Measurements from ENCODE around the gene SLITRK1.

SLITRK1 gene, protein sequence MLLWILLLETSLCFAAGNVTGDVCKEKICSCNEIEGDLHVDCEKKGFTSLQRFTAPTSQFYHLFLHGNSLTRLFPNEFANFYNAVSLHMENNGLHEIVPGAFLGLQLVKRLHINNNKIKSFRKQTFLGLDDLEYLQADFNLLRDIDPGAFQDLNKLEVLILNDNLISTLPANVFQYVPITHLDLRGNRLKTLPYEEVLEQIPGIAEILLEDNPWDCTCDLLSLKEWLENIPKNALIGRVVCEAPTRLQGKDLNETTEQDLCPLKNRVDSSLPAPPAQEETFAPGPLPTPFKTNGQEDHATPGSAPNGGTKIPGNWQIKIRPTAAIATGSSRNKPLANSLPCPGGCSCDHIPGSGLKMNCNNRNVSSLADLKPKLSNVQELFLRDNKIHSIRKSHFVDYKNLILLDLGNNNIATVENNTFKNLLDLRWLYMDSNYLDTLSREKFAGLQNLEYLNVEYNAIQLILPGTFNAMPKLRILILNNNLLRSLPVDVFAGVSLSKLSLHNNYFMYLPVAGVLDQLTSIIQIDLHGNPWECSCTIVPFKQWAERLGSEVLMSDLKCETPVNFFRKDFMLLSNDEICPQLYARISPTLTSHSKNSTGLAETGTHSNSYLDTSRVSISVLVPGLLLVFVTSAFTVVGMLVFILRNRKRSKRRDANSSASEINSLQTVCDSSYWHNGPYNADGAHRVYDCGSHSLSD

DNA sequence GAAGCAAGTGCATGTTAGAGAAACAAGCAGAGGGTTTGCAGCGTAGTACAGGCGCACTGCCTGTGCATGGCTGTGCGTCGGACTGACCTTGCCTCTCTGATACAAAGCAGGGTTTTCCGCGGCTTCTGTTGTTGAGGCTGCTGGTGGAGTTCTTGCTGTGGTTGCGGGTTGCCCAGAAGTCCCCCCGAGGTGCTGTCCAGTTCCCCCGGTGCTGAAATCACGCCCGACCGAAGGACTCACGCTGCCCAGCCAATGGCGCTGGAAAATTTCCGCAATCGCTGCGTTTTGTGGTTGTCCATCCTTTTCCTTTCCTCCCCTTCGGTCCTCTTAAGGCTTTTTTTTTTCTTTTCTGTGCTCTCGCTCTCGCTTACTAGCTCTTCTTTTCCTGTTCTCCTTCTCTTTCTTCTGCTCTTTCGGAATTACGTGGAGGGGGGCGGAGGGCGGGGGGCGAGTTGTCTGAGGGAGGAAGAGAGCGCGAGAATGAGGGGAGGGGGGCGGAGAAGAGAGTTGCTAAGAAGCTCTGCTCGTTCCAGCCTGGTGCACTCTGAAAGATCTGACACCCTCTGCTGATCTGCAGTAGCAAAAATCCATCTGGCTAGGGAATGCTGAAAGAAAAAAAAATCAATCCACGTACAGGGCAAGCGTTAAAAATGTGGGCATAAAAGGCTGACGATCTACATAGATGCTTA lies at the start of gene SLITRK1:
TSS of gene SLITRK1 (minus strand) at position 558 of the 689 bp plus-strand sequence. CDS start 967 bp downstream, outside the sequence.
- peak; percentile 6 for DNase-seq (ENCODE audit: low read depth)

DNA sequence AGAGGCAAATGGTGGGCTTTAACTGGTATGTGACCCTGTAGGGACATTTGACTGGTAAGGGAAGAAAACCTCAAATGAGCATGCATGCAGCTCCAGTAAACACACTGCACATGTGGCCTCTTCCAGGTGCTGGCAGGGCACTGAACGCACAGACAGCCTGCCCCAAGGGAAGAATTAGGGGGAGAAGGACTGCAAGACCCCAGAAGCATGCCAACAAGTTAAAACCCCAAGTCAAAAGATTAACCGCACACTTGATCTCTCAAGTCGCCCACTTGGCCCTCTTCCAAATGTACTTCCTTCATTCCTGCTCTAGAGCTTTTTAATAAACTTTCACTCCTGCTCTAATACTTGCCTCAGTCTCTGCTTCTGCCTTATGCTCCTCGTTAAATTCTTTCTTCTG lies 46.9 kb upstream of the SLITRK1 start:
- no peak for DNase-seq (ENCODE audit: low read depth)

DNA sequence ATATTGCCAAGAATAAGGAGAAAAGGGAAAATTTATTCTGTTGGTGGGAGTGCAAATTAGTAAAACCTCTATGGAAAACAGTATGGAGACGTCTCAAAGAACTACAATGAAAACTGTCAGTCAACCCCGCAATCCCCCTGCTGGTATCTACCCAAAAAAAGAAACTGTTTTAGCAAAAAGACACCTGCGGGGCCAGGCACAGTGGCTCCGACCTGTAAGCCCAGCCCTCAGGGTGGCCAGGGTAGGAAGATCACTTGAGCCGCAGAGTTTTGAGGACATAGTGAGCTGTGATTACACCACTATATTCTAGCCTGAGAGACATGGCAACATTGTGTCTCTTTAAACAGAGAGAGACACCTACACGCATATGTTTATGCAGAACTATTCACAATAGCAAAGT lies 37.5 kb upstream of the SLITRK1 start:
- no peak for DNase-seq (ENCODE audit: low read depth)

DNA sequence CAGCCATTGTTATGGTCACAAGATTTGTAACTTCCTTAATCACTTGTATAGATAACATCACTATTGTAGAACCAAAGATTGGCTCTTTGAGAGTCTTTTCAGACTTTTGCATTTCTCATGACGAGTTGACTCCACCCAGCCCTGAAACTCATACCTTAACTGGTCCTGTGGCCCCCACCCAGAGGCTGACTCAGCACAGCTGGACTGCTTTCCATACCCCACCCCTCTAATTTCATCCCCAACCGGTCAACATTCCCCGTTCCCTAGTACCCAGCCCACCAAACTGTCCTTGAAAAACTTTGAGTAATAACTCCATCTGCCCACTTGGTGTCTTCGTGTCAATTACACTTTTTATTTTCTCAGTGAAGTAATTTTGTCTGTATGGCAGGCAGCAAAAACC lies 32.1 kb upstream of the SLITRK1 start:
- DNase-seq (ENCODE audit: low read depth) = no peak

DNA sequence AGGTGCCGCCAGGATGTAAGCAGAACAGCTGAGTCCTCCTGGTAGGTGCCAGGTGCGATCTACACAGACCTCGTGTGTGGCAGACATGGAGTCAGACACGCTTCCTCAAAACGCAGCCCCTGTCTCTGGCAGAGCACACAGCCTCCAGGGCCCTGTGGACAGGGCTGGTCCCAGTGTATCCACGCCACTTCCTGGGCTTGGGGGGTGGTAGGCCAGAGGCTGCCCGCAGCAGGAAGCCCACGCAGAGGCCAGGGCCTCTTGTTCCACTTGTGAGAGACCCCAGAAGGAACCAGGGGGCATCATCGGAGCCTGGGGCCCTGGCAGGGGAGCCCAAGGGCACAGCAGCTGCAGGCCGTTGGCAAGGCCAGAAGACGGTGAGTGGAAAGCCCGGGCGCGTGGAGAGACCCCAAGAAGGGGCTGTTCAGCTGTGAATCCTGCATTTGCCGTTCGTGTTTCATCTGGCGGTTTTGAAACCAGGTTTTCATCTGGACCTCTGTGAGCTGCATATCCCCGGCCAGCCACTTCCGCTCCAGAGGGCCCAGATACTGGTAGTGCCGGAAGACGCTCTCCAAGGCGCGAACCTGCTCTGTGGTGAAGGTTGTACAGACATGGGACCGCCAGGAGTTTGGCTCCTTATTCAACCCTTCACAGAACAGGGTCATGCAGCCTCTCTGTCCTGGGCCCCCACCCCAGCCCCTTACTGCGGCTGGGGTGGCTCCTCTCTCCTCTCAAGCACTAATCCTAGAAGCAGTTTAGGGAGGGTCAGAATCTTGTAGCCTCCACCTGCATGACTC lies 25.1 kb upstream of the SLITRK1 start:
- no peak for DNase-seq (ENCODE audit: low read depth)

DNA sequence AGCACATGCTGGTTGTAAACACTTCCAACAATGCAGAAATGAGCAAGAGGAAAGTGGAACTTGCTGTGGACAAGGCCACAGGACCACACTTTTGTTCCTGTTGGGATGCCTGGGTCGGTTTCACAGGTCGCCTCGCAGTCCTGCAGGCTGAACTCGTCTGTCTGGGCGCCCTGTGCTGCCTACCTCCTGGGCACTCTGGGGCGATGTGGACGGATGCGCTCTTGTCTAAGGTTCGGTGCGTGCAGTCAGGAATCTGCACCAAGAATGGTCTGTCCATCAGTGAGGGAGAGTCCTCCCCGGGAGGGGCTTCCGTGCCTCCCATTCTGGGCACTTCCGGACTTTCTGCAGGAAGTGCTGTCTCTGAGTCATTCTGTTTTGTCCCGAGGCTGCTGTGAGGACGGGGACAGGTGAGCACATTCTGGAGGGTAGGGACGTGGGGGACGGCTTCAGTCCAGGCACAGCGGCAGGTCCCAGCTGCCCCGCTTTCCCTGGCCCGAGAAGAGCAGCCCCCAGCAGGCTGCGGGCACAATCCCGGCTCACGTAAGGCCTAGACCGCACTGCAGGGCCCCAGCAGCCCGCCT lies 24.1 kb upstream of the SLITRK1 start:
- DNase-seq (ENCODE audit: low read depth) = no peak

DNA sequence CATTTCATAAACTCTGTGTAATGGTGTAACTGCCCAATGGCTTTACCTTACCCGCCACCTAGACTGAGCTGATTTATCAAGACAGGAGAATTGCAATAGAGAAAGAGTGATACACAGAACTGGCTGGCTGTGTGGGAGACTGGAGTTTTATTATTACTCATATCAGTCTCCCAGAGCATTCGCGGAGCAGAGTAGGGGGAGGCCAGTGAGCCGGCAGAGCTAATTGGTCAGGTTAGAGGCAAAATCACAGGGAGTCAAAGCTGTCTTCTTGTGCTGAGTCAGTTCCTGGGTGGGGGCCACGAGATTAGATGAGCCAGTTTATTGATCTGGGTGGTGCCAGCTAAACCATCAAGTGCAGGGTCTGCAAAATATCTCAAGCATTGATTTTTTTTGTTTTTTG lies 23.4 kb upstream of the SLITRK1 start:
- no peak for DNase-seq (ENCODE audit: low read depth)

DNA sequence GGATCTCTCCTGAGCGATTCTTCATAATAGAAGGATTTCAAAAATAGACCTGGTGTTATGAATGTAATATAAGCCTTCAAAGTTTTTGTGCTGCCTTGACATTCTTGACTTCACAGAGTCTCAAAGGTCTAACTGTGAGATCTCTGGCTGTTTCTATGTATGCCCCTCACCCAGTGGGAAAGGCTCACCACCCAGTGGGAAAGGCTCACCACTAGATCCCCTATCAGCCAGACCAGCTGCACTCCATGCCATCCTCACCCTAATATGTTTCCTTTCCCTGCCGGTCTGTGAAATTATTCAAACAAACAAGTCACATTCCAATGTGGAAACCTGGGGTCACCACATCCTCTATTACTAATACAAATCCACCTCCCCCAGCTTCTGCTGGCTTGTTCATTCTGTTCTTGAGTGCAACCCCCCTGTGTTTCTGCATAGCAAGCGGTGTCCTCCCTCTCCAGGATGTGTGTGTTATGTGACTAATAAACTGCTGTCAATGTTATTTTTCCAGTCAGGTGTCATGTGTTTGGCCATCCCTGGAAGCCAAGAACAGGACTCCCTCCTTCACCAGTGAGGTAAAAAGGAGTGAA lies 13.8 kb upstream of the SLITRK1 start:
- no peak for DNase-seq (ENCODE audit: low read depth)

DNA sequence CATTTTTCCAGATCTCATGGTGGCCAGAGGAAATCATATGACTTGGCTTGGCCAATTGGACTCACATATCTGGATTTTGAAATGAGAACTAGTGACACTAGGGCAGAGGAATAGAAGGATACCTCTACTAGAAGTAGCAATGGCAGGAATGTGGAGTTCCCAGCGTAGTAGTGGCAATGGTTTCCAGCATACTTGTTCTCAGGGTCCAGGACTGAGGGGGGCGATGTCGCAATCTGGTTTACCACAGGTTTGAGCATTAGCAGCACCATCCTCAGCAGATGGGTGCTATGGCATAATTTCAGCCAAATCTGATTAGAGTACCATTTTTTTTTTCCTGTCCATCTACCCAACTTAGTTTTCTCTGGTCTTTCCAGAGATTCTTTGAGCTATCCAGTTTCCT lies 8.1 kb upstream of the SLITRK1 start:
- DNase-seq (ENCODE audit: low read depth) = no peak

DNA sequence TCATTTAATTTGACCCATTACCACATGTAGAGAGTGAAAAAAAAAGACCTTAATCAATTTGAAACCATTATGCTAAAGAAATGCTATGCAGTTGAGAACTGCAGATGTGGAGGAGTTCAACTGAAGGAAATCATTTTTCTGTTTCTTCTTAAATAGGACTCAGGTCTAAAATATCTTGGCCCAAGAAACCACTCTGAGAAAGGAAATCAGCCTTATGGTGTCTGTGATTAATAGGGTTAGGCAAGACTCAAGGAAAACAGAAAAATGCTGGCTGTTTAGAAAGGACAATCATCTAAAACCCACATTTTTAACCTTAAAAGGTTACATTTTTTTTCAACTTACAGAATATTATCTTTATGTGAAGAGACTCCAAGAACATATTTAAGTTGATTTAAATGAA lies 1.9 kb upstream of the SLITRK1 start:
- DNase-seq (ENCODE audit: low read depth) = no peak

DNA sequence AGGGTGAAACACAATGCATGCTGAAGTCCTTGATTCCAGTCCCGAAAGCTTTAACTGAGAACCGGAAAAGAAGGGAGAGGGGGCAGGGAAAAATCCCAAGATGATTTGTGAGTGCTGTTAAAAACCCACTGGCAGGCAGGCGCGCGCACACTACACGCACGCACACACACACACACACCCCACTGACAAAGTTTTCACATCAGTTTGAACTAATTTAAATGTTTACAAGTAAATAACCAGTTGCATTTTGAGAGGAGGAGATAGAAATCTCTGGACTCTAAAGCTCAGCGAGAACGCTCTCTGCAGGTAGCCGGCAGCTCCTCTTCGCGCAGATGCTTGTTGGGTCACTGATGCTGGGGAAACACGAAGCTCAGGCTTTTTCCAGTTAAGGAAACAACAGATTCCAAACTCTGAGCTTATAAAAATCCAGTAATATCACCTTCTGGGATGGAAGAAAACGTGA lies 818 bp upstream of the SLITRK1 start:
- DNase-seq (ENCODE audit: low read depth) = no peak

DNA sequence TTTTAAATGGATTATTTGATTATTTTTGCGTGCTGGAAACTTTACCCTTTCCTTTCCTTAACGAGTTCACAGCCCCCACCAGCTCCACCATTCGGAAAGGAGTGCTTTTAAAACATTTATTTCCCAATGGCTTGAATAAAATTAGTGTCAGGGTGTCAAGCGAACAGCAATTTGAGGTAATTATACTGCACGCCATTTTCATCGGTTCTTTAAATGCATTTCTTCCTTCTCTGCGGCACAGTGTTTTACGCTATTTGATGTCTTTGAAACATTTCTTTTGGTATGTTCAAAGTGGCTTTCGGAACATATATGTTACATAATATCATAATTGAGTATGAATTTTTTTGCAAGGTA lies 309 bp upstream of the SLITRK1 start:
- DNase-seq (ENCODE audit: low read depth) = no peak

DNA sequence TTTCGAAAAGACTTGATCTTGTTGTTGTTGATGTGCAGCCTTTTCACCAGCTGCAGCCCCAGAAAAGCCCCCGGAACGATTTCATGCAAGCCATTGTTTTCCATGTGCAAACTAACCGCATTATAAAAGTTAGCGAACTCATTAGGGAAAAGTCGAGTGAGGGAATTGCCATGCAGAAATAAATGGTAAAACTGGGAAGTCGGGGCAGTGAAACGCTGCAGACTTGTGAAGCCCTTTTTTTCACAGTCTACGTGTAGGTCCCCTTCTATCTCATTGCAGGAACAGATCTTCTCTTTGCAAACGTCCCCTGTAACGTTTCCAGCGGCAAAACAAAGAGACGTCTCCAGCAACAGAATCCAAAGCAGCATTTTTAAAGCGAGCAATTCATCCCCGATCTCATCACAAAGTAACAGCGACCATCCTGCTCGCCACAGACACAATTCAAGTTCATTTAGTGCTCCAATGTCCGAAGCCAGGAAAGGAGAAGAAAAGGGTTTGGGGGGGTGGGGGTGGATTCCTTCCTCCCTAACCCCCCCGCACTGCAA lies 1.1 kb downstream of the SLITRK1 start:
- DNase-seq (ENCODE audit: low read depth) = no peak

DNA sequence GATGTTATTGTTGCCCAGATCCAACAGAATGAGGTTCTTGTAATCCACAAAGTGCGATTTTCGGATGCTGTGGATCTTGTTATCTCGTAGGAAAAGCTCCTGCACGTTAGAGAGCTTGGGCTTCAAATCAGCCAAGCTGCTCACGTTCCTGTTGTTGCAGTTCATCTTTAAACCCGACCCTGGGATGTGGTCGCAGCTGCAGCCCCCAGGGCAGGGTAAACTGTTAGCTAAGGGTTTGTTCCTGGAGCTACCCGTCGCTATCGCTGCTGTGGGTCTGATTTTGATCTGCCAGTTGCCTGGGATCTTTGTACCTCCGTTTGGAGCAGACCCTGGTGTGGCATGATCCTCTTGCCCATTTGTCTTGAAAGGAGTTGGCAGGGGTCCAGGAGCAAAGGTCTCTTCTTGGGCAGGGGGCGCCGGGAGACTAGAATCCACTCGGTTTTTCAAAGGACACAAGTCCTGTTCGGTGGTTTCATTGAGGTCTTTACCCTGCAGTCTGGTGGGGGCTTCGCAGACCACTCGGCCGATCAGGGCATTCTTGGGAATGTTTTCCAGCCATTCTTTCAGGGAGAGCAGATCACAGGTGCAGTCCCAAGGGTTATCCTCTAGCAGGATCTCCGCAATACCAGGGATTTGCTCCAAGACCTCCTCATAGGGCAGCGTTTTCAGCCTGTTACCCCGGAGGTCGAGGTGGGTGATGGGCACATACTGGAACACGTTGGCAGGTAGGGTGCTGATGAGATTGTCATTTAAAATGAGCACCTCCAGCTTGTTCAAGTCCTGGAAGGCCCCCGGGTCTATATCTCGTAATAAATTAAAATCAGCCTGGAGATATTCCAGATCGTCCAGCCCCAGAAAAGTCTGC lies 1.8 kb downstream of the SLITRK1 start:
- DNase-seq (ENCODE audit: low read depth) = no peak

DNA sequence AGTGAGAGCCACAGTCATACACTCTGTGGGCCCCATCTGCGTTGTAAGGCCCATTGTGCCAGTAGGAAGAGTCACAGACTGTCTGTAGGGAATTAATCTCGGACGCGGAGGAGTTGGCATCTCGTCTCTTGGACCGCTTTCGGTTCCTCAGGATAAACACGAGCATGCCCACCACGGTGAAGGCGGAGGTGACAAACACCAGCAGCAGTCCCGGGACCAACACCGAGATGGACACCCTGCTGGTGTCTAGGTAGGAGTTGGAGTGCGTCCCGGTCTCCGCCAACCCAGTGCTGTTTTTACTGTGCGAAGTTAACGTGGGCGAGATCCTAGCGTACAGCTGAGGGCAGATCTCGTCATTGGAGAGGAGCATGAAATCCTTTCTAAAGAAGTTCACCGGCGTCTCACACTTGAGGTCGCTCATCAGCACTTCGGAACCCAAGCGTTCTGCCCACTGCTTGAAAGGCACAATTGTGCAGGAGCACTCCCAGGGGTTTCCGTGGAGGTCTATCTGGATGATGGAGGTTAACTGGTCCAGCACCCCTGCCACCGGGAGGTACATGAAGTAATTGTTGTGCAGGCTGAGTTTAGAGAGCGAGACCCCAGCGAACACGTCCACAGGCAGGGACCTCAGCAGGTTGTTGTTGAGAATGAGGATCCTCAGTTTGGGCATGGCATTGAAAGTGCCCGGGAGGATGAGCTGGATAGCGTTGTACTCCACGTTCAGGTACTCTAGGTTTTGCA lies 2.7 kb downstream of the SLITRK1 start:
- DNase-seq (ENCODE audit: low read depth) = no peak

DNA sequence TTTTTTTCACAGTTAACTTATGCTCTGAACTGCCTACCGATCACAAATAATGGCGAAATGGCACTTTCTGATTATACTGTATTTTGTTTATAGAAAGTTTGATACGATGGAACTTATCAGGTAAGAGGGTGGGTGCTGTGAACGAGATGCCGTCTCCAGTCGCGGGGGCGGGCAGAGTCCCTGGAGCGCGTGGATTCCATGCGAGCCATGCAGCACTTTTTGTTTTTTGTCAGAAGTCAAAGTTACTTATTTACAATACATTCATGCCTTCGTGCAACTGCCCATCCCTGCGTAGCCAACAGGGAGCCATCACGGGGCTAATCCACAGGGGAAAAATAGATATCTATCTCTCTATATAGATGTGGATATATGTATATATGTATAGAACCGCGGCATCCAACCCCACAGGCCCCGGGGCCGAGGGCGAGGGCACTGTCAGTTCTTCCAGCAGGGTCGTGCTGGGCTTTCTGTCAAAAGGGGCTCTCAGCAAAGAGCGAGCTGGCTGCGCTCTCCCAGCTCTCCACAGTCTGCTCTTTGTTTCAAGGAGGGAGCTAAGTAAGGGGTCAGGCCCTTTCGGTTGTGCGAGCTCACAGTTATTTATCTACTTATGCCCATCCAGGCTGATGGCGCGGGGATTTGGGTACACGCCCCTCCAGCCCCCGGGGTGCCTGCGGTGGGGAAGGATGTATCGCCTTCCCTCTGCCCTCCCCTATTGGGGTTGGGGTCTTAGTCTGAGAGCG lies 3.4 kb downstream of the SLITRK1 start:
- no peak for DNase-seq (ENCODE audit: low read depth)

DNA sequence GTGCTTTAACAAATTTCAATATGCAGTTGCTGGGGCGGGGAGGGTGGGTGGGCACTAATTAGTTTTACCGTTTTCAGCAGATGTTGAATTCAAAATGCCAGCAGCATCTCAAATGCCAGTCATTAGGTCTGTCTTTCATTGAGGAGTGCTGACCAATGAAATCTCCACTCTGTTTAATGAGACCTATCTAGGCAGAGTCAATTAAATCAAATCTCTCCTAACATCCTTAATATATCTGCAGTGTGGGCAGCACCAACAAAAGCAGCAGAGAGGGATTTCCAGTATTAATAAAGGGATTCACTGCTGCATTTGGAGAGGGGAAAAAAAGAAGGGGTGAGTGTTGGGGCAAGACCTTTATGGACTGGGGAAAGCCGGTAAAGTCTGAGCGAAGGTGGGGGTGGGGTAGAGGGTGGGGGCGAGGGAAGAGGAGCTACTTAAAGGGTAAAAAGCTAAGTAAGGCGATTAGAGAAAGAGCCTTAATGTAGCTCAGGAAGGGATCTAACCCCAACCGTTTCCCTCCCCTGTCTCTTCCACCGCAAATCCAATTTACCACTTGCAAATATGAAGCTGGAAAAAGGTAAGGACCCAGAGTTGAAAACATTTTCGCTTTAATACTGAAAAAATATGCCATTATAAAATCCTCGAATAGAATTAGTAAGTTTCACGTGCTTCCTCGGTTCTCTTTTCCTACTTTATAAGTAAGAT lies 4.5 kb downstream of the SLITRK1 start:
- no peak for DNase-seq (ENCODE audit: low read depth)

DNA sequence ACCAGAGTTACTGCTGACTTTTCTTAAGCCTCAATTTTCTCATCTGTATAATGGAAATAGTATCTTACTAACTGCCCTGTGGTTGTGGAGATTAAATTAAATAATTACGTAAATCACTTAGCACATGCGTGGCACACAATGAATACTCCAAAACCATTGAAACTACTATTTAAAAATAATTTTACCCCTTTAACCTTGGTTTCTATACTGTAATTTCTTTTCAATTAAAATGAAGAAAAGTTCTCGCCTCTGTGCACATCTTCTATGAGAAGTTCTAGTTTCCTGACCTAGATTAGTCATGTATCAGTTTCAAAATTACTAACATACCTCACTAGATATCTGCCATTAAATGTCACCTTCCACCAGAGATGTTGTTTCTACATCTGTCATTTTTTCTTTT lies 5.7 kb downstream of the SLITRK1 start:
- DNase-seq (ENCODE audit: low read depth) = no peak

Measured in activated gamma-delta T cell treated with anti-CD3 and anti-CD28 coated beads, Interleukin-2, amount 50 U/mL, for 16 hours (primary cell).